K562 (cell line): ENCODE results near the gene PLA2G2C. TPM values are rescaled to one million over a fixed set of nuclear protein-coding genes. Genes with fewer than 3 reads are reported as not detected.

Experiments used
- ATAC-seq: fragments of 200-7000 bp; cut with Tn5 transposase; 3 replicates; pipeline ENCODE4 v1.9.1; 2020; ENCODE audit warnings: moderate library complexity
- BruUV-seq: library from RNA; stranded (reverse); fragments of 400-500 nt; replicated peaks from 2 replicates; lab custom pipeline; 2021; lab: Mats Ljungman, UMichigan
- CTCF ChIA-PET: fragments of 300-600 bp; formaldehyde crosslinking; extraction: SDS; loops from one replicate; lab custom pipeline; 2021; ENCODE audit warnings: low intra/inter-chr PET ratio; lab: Yijun Ruan, JAX
- POLR2A ChIA-PET: fragments of 300-600, 350-650 bp; sonication (Branson Sonifier 250); formaldehyde crosslinking; extraction: SDS; loops from one replicate; lab custom pipeline; 2021; ENCODE audit warnings: antibody characterized with exemption, inconsistent platforms; lab: Yijun Ruan, JAX
- DNase-seq, 4 experiments: peaks; one replicate each; pipeline versions ENCODE4 v3.0.0 to v3.0.0-alpha.2; 2011 to 2018; ENCODE audit warnings: low spot score in 3 of 4, mixed read lengths in 3 of 4; ENCODE audit errors: extremely low read depth in 1 of 4
- FAIRE-seq: peaks from 2 replicates; lab custom pipeline; 2011; peaks lifted over from hg19 to GRCh38; lab: Jason Lieb, UNC
- H2AFZ ChIP-seq: 2 replicates; pipeline ENCODE4 v1.6.0; 2011; ENCODE audit warnings: low read depth, low read length, control low read depth, inconsistent platforms
- H3K27ac ChIP-seq: fragments of 200-600 bp; 3 replicates; pipeline ENCODE4 v1.8.0; 2011; ENCODE audit warnings: low read depth, mild to moderate bottlenecking, control low read depth, inconsistent platforms, low read length, moderate library complexity, mixed read lengths; ENCODE audit errors: extremely low read depth
- H3K27me3 ChIP-seq, 2 experiments: fragments of 300-600 bp in 1 of 2; 2 replicates in 1 of 2; 3 replicates in 1 of 2; pipeline versions ENCODE4 v1.6.0 to v1.8.0; 2011; ENCODE audit warnings: inconsistent platforms in 2 of 2, low read length in 2 of 2, mild to moderate bottlenecking in 1 of 2, mixed read lengths in 1 of 2, moderate library complexity in 1 of 2; ENCODE audit not compliant: control insufficient read depth in 2 of 2, insufficient read depth in 2 of 2
- H3K36me3 ChIP-seq: fragments of 300-600 bp; 3 replicates; pipeline ENCODE4 v1.8.0; 2011; ENCODE audit warnings: mild to moderate bottlenecking, low read length, inconsistent platforms; ENCODE audit not compliant: control insufficient read depth, insufficient read depth
- H3K4me1 ChIP-seq, 2 experiments: fragments of 200-600 bp in 1 of 2; replicated peaks in 1 of 2; 2 replicates in 1 of 2; 3 replicates in 1 of 2; pipeline versions ENCODE4 v1.5.1 to v1.8.0; 2011; ENCODE audit warnings: inconsistent platforms in 2 of 2, low read length in 2 of 2, mild to moderate bottlenecking in 1 of 2, mixed read lengths in 1 of 2, moderate library complexity in 1 of 2; ENCODE audit not compliant: control insufficient read depth in 2 of 2, insufficient read depth in 2 of 2
- H3K4me2 ChIP-seq: 2 replicates; pipeline ENCODE4 v1.6.1; 2011; ENCODE audit warnings: low read length, control low read depth, inconsistent platforms, mixed read lengths; ENCODE audit not compliant: insufficient read depth
- H3K4me3 ChIP-seq: fragments of 200-600 bp; sonication (generic), shearing (Covaris generic); 2 replicates; pipeline ENCODE4 v1.5.1; 2016; ENCODE audit warnings: control low read depth, inconsistent platforms
- H3K79me2 ChIP-seq: fragments of 200-600 bp; 3 replicates; pipeline ENCODE4 v1.8.0; 2011; ENCODE audit warnings: low read length, inconsistent platforms; ENCODE audit not compliant: control insufficient read depth, insufficient read depth
- H3K9ac ChIP-seq, 2 experiments: 2 replicates each; pipeline versions ENCODE4 v1.6.0 to v1.6.1; 2011; ENCODE audit warnings: low read depth in 2 of 2, low read length in 2 of 2, control low read depth in 1 of 2, inconsistent platforms in 1 of 2, mild to moderate bottlenecking in 1 of 2, mixed read lengths in 1 of 2; ENCODE audit not compliant: insufficient read depth in 1 of 2
- H3K9me1 ChIP-seq: one replicate; pipeline ENCODE4 v1.6.0; 2011; ENCODE audit warnings: inconsistent platforms, mild to moderate bottlenecking, low read length, moderate library complexity; ENCODE audit not compliant: control insufficient read depth, insufficient read depth
- H3K9me3 ChIP-seq: replicated peaks from 2 replicates; pipeline ENCODE4 v1.5.1; 2011; ENCODE audit warnings: low read depth, low read length, inconsistent platforms; ENCODE audit not compliant: control insufficient read depth, insufficient read depth
- H4K20me1 ChIP-seq: replicated peaks from 2 replicates; pipeline ENCODE4 v1.6.1; 2011; ENCODE audit warnings: low read length, inconsistent platforms, mixed read lengths; ENCODE audit not compliant: control insufficient read depth, insufficient read depth
- BHLHE40 ChIP-seq: IDR thresholded peaks from 2 replicates; pipeline ENCODE4 v1.6.1; 2011; ENCODE audit warnings: low read length, improper control_type of control experiment
- ESRRB ChIP-seq: fragments of 250-450 bp; sonication (Bioruptor Pico); IDR thresholded peaks from 2 replicates; pipeline ENCODE4 v1.5.0; 2020; ENCODE audit warnings: mild to moderate bottlenecking, moderate library complexity, borderline replicate concordance
- FOXJ3 ChIP-seq: sonication (generic); formaldehyde crosslinking; IDR thresholded peaks from 2 replicates; pipeline ENCODE4 v1.4.0; 2020; ENCODE audit warnings: mild to moderate bottlenecking, missing genetic modification reagents
- FUS ChIP-seq: fragments of 200-400 bp; formaldehyde crosslinking; optimal IDR thresholded peaks from 2 replicates; pipeline ENCODE3; 2017; ENCODE audit warnings: low read depth, low read length
- KAT8 ChIP-seq: fragments of 450-650 bp; IDR thresholded peaks from 2 replicates; pipeline ENCODE4 v1.6.1; 2016; ENCODE audit warnings: low read depth, mild to moderate bottlenecking
- KLF6 ChIP-seq: fragments of 250-450 bp; sonication (Bioruptor Pico); IDR thresholded peaks from 2 replicates; pipeline ENCODE4 v1.4.0; 2020; ENCODE audit warnings: mild to moderate bottlenecking, moderate library complexity, borderline replicate concordance
- LCOR ChIP-seq: sonication (generic); formaldehyde crosslinking; IDR thresholded peaks from 2 replicates; pipeline ENCODE4 v1.8.0; 2022; ENCODE audit warnings: mild to moderate bottlenecking, missing genetic modification reagents
- MCM7 ChIP-seq, 2 experiments: fragments of 450-650 bp; IDR thresholded peaks; 2 replicates each; pipeline ENCODE4 v1.6.1; 2016 to 2018
- MTF1 ChIP-seq: fragments of 250-450 bp; sonication (Bioruptor Pico); IDR thresholded peaks from 2 replicates; pipeline ENCODE4 v1.9.0; 2021; ENCODE audit warnings: moderate library complexity, mild to moderate bottlenecking, inconsistent platforms, borderline replicate concordance
- NR2F6 ChIP-seq: fragments of 450-650 bp; formaldehyde crosslinking; IDR thresholded peaks from 2 replicates; pipeline ENCODE4 v1.4.0; 2020; ENCODE audit warnings: mild to moderate bottlenecking
- PHF20 ChIP-seq: fragments of 450-650 bp; IDR thresholded peaks from 2 replicates; pipeline ENCODE4 v1.6.1; 2018; ENCODE audit not compliant: partially characterized antibody
- POLR3A ChIP-seq: IDR thresholded peaks from 2 replicates; pipeline ENCODE4 v1.6.1; 2011; ENCODE audit warnings: borderline replicate concordance, mild to moderate bottlenecking, moderate library complexity; ENCODE audit not compliant: insufficient read length, insufficient read depth; ENCODE audit errors: extremely low read depth
- TCF3 ChIP-seq: sonication (generic); formaldehyde crosslinking; IDR thresholded peaks from 2 replicates; pipeline ENCODE4 v1.4.0; 2020; ENCODE audit warnings: mild to moderate bottlenecking, missing genetic modification reagents
- ZBTB7A ChIP-seq: IDR thresholded peaks from 2 replicates; pipeline ENCODE4 v1.6.1; 2011; ENCODE audit warnings: low read depth, mild to moderate bottlenecking, low read length, moderate library complexity, borderline replicate concordance; ENCODE audit not compliant: control insufficient read depth
- ZC3H11A ChIP-seq: IDR thresholded peaks from 2 replicates; pipeline ENCODE4 v1.6.1; 2012; ENCODE audit warnings: low read depth, low read length, improper control_type of control experiment
- ZNF311 ChIP-seq: fragments of 250-450 bp; sonication (Bioruptor Pico); IDR thresholded peaks from 2 replicates; pipeline ENCODE4 v1.4.0; 2020; ENCODE audit warnings: mild to moderate bottlenecking, moderate library complexity
- WGBS: fragments of 100-300 bp; shearing (Covaris generic); methylation state at CpG from one replicate; pipeline ENCODE4 v1.1.6; 2016; ENCODE audit warnings: low coverage, mixed read lengths; ENCODE audit not compliant: insufficient coverage; ENCODE audit errors: missing lambda C conversion rate; 5-methylcytosine and 5-hydroxymethylcytosine counted together
- in situ Hi-C: fragments of 300-500 bp; cut with MboI; formaldehyde crosslinking; loops from 4 replicates; pipeline ENCODE4 v1.15.0; 2018; ENCODE audit warnings: inconsistent platforms, mixed read lengths
- intact Hi-C: fragments of 100-400 bp; cut with micrococcal nuclease; formaldehyde crosslinking; loops from 2 replicates; pipeline ENCODE4 v1.14.2; 2022
- polyA plus RNA-seq, 8 experiments: library from polyadenylated mRNA; depleted of rRNA in 4 of 8; stranded (reverse) in 5 of 8; unstranded in 3 of 8; fragments of >200 nt; fragmentation: Nextera tagmentation in 2 of 8; fragmentation: Illumina TruSeq in 1 of 8; extraction: Ambion mirVana in 2 of 8; extraction: Trizol in 1 of 8; gene quantifications; 2 replicates each; pipeline versions ENCODE4 v1.2.1 to v1.2.3, GENCODE V29; 2011 to 2014; ENCODE audit warnings: inconsistent platforms in 1 of 8, missing spikeins in 1 of 8
- total RNA-seq, 7 experiments: library from RNA; depleted of rRNA in 6 of 7; stranded (reverse); fragments of >200 nt in 6 of 7; fragmentation: Illumina TruSeq in 2 of 7; extraction: Trizol in 2 of 7; gene quantifications; 2 replicates each; pipeline versions ENCODE4 v1.2.1 to v1.2.3, GENCODE V29; 2011 to 2021; ENCODE audit warnings: low replicate concordance in 1 of 7
- TF ChIP-seq, protein P1 (sequence below): sonication (generic); formaldehyde crosslinking; IDR thresholded peaks from 2 replicates; pipeline ENCODE4 v1.8.1; 2023; ENCODE audit warnings: mild to moderate bottlenecking, missing genetic modification reagents
- TF ChIP-seq, protein P2 (sequence below): sonication (generic); formaldehyde crosslinking; IDR thresholded peaks from 2 replicates; pipeline ENCODE4 v1.8.0; 2022; ENCODE audit warnings: mild to moderate bottlenecking, missing genetic modification reagents
- TF ChIP-seq, protein P3 (sequence below): fragments of 450-650 bp; IDR thresholded peaks from 2 replicates; pipeline ENCODE4 v1.6.1; 2016; ENCODE audit warnings: low read depth, mild to moderate bottlenecking, moderate library complexity

PLA2G2C gene
- total and polyA plus RNA-seq, 9 of the 15 experiments (the other 6 are each of a cell fraction or from before 2014, with no cell fraction given) = 0.14 to 0.49 (median 0.21) TPM

DNA sequence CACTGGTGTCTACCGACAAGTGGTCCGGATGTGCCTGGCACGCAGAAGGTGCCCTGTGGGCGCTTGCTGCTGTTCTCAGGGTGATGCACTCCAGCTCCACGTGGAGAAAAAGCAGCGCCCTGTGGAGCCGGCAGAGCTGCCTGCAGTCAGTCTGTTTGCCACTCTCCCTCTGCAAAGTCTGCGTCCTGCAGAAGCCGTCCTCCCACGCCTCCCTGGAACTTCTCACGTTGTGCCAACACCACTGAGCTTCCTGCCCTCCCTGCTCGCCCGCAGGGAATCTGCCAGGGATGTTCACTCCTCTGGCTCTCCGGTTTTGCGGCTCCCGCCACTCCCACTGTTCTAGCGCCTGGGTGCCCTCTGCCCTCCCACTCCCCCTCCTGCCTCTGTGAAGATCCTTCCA lies 20.3 kb downstream of the PLA2G2C start (continued):
- TF ChIP-seq KLF6 (CRISPR knock-in tag) (no peak), PHF20 (no peak)
- TF ChIP-seq, all 486 proteins: peak for 0

DNA sequence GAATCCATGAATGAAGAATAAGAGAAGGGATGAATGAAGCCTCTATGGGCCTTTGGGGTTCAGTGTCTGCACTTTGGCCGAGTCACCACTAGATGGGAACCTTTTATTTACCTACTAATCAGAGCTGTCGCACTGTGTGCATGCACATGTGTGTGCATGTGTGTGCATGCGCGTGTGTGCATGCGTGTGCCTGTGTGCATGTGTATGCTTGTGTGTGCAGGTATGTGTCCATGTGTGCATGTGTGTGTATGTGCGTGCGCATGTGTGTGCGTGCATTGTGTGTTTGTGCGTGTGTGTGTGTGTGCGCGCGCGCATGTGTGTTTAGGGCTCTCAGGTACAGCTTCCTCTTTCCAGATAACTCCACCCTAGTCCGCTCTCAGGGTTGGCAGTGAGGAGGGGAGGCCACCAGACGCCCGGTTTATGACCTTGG lies 20.8 kb downstream of the PLA2G2C start:
- Histone ChIP-seq H3K27me3 (peaks cover 0 to 19% of the 10 kb centered on the region in 2 experiments; a peak in 3 of 5 replicates), H3K9ac (no peak overlapping the region), H2AFZ (no peak overlapping the region), H3K36me3 (no peaks in the 10 kb centered on the region), H3K4me2 (no peak overlapping the region), H3K4me3 (no peak overlapping the region), H3K27ac (no peak overlapping the region), H3K4me1 (peaks cover 0 to 6% of the 10 kb centered on the region in 2 experiments; a peak in 2 of 5 replicates), H3K9me3 (peaks cover 2% of the 10 kb centered on the region), H3K9me1 (no peaks in the 10 kb centered on the region), H3K79me2 (no peaks in the 10 kb centered on the region), H4K20me1 (no peaks in the 10 kb centered on the region)
- DNase-seq (peak; percentile 46 to 66 (median 56)), ATAC-seq (peak; percentile 86), FAIRE-seq (peak; percentile 79)
- WGBS = 52% methylated on average over 16 of the region's 16 CpGs
- CTCF ChIA-PET = interaction anchor here (0.6 kb wide), 1 partner anchor 63 kb away, joined by 3 read pairs; no protein-coding TSS in a partner anchor
- intact Hi-C loops = loop anchor here (2.0 to 5.0 kb wide), 3 partner anchors 19 to 327 kb away; no protein-coding TSS in a partner anchor
- no TSS peak for BruUV-seq
- POLR2A ChIA-PET = interaction anchor here (0.8 to 1.4 kb wide), 2 partner anchors 14 to 194 kb away, joined by 3 read pairs; no protein-coding TSS in a partner anchor
- in situ Hi-C loops = no loop called here
- TF ChIP-seq ZNF311 (CRISPR knock-in tag) = no peak
- TF ChIP-seq TCF3 = no peak
- TF ChIP-seq, protein P1, sequence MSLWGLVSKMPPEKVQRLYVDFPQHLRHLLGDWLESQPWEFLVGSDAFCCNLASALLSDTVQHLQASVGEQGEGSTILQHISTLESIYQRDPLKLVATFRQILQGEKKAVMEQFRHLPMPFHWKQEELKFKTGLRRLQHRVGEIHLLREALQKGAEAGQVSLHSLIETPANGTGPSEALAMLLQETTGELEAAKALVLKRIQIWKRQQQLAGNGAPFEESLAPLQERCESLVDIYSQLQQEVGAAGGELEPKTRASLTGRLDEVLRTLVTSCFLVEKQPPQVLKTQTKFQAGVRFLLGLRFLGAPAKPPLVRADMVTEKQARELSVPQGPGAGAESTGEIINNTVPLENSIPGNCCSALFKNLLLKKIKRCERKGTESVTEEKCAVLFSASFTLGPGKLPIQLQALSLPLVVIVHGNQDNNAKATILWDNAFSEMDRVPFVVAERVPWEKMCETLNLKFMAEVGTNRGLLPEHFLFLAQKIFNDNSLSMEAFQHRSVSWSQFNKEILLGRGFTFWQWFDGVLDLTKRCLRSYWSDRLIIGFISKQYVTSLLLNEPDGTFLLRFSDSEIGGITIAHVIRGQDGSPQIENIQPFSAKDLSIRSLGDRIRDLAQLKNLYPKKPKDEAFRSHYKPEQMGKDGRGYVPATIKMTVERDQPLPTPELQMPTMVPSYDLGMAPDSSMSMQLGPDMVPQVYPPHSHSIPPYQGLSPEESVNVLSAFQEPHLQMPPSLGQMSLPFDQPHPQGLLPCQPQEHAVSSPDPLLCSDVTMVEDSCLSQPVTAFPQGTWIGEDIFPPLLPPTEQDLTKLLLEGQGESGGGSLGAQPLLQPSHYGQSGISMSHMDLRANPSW = no peak
- TF ChIP-seq FUS = no peak
- no peak for TF ChIP-seq KLF6 (CRISPR knock-in tag)
- no peak for TF ChIP-seq NR2F6
- TF ChIP-seq BHLHE40 = no peak
- no peak for TF ChIP-seq KAT8
- TF ChIP-seq MCM7 (IDR thresholded peaks at IDR 0.05) = no peak
- TF ChIP-seq LCOR (CRISPR knock-in tag) = no peak
- no peak for TF ChIP-seq POLR3A
- no peak for TF ChIP-seq ZBTB7A
- TF ChIP-seq FOXJ3 (CRISPR knock-in tag) = no peak
- no peak for TF ChIP-seq ZC3H11A
- TF ChIP-seq, protein P2, sequence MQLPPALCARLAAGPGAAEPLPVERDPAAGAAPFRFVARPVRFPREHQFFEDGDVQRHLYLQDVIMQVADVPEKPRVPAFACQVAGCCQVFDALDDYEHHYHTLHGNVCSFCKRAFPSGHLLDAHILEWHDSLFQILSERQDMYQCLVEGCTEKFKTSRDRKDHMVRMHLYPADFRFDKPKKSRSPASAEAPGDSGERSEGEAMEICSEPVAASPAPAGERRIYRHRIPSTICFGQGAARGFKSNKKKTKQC (CRISPR knock-in tag) = no peak
- TF ChIP-seq, protein P3, sequence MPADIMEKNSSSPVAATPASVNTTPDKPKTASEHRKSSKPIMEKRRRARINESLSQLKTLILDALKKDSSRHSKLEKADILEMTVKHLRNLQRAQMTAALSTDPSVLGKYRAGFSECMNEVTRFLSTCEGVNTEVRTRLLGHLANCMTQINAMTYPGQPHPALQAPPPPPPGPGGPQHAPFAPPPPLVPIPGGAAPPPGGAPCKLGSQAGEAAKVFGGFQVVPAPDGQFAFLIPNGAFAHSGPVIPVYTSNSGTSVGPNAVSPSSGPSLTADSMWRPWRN = no peak
- TF ChIP-seq MTF1 (CRISPR knock-in tag) = no peak
- no peak for TF ChIP-seq ESRRB (CRISPR knock-in tag)
